HG03469 (cell line): ENCODE measurements around the gene HRC.
"Not testable (repeated sequence)": the region's sequence is repeated elsewhere in the genome, so short reads cannot be mapped to it uniquely, and the experiment has no call there.

Experiments used
- ATAC-seq: cut with Tn5 transposase; IDR thresholded peaks from one replicate; pipeline ENCODE4 v1.9.1; 2021; ENCODE audit warnings: mild to moderate bottlenecking, moderate library complexity, moderate number of reproducible peaks; ENCODE audit not compliant: unreplicated experiment

The HRC gene

DNA sequence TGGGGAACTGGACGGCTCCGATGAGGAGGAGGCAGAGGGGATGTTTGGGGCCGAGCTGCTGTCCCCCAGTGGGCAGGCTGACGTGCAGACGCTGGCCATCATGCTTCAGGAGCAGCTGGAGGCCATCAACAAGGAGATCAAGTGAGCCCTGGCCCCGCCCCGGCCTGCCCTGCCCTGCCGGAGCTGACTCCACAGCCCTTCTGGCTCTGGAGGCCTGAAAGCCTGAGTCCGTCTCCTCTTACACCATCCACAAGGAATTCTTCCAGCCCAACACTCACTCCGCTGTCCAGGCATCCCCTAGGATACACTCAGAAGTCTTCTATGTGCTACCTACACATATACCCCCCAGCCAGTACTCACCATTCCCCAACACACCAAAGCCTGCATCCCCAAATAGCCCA is 18.4 kb downstream of the HRC start:
- no peak for ATAC-seq

DNA sequence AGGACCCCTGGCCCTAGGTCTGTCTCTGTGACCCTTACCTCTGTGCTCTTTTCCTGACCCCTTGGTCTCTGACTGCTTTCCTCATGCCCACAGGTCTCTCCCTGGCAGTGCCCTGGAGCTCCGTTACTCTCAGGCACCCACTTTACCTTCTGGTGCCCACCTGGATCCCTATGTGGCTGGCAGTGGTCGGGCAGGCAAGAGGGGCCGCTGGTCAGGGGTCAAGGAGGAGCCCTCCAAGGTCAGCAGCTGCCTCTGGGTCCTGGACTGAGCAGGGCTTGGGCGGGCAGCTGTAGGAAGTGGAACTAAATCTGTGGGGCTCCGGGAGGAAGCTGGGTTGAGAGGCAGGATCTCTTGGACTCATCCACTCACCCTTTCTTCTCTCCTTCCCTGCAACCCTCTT is 19.5 kb downstream of the HRC start:
- no peak for ATAC-seq

DNA sequence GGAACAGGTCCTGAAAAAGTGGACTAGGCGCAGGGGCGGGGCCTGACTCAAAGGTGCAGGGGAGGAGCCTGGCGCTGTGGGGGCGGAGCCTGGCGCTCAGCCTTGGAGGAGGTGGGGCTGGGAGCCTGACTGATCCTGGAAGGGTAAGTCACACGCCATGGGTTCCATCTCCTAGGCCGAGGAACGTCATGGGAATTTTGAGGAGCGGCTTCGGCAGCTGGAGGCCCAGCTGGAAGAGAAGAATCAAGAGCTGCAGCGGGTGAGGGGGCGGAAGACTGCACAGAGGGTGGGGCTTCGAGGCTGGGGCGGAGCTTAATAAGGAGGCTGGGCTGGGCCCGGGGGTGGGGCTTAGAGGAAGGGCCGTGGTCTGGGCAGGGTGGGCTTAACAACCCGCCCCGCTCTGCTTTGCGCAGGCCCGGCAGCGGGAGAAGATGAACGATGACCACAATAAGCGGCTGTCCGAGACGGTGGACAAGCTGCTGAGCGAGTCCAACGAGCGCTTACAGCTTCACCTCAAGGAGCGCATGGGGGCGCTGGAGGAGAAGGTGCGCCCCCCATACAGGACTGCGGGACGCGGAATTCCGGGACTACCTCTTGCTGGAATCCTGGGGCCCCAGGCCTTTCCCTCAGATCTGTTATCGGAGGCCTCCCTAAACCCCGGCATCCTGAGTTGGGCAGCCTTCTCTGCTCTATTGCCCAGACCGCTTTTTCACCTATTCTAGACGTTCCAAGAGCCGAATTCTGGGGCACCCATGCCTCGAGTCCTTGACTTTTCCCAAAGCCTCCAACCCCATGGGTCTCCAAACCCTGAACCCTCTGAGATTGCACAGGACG is 21.4 kb downstream of the HRC start:
- ATAC-seq, result no peak

DNA sequence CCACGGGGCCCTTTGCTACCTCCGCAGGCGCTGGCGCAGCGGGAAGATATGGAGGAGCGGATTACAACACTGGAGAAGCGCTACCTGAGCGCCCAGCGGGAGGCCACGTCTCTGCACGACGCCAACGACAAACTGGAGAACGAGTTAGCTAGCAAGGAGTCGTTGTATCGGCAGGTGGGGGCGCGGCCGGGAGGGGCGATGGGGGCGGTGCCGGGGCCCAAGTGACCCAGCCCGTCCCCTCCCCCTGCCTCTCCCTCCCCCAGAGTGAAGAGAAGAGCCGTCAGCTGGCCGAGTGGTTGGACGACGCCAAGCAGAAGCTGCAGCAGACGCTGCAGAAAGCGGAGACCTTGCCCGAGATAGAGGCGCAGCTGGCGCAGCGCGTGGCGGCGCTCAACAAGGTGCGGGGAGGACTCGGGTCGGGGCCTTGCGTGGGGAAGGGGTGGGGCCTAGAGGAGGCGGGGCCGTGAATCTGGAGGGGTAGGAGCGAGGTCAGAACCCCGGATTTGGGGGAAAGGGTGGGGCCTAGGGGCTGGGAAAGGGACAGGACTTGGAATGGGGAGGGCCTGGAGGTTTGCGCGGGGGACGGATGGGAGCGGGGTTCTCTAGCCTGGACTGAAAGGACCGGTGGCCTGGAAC is 22.1 kb downstream of the HRC start:
- no peak for ATAC-seq

DNA sequence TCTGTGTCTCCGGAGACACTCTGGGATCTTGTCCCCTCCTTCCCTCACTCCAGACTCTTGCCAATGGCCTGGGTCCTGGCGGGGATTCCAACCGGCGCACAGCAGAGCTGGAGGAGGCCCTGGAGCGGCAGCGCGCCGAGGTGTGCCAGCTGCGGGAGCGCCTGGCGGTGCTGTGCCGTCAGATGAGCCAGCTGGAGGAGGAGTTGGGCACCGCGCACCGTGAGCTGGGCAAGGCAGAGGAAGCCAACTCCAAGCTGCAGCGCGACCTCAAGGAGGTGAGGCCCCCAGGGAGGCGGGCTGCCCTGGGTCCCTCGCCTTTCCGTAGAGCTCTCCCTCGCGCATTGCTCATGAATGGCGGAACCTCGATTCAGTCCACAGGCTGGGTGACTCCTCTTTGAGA is 24.9 kb downstream of the HRC start:
- ATAC-seq, result no peak

DNA sequence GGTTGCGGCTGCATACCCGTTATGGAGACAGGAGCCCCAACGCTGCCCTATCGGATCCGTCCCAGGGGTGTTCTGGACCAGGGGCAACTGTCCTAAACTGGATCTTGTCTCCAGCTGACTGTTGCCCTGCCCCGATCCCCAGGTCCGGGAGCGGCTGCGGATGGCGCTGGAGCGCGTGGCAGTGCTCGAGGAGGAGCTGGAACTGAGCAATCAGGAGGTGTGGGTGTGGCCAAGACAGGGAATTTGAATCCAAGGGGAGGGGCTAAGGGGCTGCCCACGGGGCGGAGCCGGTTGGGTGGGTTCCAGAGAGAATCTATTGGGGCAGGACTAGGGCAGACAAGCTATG is 26.0 kb downstream of the HRC start:
- ATAC-seq, result no peak

DNA sequence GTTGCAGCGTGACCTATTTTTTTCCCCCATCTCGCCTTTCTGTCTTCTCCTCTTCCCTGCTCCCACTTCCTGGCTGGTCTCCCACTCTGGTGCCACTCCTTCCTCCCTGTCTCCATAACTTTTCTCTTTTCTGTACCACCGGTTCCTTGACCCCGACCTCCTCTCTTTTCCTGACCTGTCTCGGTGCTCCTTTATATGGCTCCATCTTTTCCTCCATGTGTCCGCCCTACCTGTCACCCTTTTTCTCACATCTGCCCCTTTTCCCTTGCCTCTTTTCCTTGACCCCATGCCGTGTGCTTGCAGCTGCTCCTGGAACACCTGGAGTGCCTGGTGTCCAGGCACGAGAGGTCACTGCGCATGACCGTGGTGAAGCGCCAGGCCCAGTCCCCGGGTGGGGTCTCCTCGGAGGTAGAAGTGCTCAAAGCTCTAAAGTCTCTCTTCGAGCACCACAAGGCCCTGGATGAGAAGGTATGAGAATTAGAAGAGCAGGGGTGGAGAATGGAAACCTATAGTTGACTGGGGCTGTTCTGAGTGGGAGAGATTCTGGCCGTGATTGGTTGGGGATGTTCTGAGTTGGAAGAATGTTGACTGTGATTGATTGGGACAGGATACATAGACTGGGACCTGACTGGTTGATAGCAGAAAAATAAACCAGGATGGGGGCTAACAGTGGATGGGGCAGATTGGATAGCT is 26.5 kb downstream of the HRC start:
- no peak for ATAC-seq

DNA sequence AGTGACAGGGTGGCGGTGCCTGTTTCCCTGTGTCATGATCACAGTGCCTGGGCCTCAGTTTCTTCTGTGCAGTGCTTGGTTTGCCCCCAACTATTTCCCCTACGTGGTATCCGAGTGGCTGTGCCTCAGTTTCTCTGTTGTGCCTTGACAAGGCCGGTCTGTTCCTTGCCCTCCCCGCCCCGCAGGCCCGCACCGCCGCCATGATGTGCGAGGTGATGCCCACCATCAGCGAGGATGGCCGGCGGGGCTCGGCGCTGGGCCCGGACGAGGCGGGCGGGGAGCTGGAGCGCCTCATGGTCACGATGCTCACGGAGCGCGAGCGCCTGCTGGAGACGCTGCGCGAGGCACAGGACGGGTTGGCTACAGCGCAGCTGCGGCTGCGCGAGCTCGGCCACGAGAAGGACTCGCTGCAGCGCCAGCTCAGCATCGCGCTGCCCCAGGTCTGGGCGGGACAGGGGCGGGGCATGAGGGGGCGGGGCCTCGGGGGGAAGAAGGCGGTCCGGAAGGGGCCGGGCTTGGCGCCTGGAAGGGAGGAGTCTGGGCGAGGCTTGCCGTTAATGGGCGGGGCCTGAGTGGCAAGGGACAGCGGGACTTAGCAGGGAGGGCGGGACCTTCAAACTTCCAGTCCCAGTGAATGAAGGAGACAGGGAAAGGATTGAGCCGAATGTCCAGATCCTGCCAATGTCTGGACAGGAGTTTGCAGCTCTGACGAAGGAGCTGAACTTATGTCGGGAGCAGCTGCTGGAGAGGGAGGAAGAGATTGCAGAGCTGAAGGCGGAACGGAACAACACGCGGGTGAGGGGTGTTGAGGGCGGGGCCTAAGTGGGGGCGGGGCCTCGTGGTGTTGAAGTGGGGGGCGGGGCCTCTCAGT is 27.3 kb downstream of the HRC start:
- peak; percentile 45 for ATAC-seq

DNA sequence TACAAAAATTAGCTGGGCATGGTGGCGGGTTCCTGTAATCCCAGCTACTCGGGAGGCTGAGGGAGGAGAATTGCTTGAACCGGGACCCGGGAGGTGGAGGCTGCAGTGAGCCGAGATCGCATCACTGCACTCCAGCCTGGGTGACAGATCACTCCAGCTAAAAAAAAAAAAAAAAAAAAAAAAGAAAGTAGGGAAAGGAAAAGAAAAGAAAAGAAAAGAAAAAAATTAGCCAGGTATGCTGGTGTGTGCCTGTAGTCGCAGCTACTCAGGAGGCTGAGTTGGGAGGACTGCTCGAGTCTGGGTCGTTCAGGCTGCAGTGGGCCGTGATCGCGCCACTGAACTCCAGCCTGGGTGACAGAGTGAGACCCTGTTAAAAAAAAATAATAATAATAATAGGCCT is 28.0 kb downstream of the HRC start:
- ATAC-seq, result not testable (repeated sequence)

DNA sequence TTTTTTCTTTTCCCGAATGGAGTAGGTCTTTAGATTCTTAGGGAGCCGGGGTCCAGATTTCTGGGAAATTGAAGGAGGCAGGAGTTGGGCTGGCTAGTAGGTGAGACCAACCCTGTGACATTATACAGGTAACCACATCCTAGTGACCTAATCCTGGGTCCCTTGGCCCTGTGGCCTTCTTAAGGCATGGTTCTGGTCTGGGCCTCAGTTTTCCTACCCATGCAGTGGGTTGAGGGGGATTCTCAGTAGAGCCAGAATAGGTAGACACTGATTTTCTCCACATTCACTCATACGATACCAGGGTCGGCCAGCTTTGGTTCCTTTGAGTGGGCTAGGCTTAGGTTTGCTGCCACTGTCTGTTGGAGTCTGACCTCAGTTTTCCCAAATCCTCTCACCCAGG is 28.6 kb downstream of the HRC start:
- no peak for ATAC-seq

DNA sequence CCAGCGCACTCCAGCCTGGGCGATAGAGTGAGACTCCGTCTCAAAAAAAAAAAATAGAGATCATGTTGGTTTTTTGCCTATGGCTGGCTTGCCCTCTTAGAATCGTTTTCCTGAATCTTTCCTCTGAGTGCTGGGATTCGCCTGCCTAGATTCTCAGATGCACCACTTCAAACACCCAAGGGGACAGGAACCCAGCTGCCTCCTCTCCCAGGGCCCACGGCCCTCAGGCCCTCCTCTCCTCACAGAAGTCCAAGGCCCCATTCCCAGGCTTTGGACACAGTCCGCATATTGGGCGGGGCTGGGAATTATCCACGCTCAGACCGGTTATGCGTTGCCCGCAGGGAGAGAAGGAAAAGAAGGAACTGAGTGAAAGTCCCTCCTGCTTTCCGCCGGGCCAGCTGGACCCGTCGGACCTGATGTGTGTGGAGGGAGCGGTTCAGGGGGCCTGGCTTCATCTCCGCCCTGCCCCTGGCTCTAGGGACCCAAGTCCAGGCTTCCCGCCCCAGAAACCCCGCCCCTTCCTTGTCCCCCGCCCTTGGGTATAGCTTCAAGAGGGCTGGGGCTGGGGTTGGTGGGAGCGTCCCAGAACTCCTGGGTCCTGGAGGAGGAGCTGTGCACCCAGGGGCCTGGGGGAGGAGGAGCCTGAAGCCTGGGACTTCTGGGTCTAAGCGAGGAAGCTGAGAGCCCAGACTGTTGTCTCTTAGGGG is 30.0 kb downstream of the HRC start:
- ATAC-seq, result no peak

DNA sequence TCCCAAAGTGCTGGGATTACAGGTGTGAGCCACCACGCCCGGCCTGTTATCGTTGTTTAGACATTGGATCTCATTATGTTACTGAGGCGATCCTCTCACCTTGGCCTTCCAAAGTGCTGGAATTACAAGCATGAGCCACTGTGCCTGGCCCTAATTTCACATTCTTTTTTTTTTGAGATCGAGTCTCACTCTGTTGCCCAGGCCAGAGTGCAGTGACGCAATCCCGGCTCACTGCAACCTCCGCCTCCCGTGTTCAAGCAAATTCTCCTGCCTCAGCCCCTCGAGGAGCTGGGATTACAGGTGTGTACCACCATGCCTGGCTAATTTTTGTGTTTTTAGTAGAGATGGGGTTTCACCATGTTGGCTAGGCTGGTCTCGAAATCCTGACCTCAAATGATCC is 31.9 kb downstream of the HRC start:
- ATAC-seq, result not testable (repeated sequence)

DNA sequence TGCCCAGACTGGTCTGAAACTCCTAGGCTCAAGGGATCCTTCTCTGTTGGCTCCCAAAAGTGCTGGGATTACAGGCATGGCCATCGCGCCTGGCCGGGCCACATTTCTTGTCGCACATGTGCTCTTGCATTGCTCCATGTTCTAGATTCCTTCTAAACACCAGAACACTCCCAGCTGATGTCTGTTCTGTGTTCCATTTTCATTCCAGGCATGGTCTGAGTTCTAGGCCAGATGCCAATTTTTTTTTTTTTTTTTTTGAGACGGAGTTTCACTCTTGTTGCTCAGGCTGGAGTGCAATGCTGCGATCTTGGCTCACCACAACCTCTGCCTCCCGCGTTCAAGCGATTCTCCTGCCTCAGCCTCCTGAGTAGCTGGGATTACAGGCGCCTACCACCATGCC is 33.4 kb downstream of the HRC start:
- ATAC-seq, result not testable (repeated sequence)

DNA sequence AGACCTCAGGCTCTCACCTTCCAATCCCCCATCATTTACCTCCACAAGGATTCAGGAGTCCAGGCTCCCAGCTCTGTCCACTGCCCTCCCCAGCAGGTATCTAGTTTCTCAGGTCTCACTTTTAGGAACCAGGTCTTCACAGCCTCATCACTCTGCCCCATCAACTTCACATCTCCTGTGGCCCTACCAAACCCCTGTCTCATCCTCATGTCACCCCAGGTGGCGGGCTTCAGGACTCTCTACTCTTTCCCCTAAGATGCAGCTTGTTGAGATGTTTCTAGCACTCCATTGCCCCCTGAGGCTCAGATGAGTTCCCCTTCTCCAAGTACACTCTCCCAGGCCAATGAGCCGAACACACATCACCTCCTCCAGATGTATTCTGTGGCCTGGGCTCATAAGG is 34.3 kb downstream of the HRC start:
- ATAC-seq, result no peak

DNA sequence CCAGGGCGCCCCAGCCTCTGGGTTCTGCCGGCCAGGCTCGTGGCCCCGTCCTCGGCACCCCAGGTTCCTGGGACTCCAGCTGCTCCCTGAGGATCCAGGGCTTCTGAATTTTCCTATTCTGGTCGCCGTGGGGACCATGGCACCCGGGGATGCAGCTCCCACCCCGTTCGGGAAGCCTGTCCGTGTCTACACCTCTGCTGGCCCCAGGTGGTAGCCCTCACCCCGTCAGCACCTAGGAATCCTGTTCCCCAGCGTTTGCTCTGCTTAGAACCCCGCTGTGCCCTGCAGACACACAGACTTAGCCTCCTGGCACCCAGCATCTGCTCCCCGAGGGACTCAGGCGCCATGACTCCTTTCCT is 34.9 kb downstream of the HRC start:
- ATAC-seq, result no peak

DNA sequence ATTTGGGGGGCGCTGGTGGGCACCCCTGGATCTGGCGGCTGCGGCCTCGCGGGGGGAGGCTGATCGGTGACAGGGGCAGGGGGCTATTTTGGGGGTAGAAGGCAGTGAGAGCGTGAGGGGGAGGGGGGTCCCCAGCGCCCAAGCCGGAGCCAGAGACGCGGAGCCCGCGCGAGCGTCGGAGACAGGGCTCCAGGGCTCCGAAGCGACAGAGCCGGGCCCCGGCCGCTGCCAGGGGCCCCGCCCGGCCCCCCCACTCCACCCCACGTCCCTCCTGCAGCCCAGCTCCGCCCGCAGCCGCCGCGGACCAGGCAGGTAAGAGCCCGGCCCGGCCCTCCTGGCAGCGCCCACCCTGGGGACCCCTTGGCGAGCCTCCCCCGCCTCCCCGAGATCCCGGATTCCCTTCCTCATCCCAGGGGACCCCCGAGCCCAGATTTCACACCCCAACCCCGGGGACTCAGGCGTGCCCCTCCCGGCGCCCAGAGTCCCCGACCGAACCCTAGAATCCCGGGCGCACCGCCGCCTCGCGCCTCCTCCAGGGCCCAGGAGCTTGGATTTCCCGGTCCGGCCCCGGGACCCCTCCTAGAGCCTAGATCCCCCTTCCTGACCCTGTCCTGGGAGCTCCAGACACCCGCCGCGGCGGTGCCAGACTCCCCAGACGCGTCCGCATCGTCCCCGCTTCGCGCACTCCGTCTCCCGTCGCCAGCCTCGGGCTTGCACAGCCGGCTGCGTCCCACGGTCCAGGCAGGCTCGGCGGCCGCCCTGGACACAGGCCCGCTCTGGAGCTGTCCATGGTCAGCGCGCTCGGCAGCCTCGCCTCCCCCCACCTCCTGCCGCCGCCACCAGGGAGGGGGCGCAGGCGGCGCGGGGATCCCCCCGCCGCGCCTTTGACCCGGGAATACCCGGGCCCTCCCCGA is 35.5 kb downstream of the HRC start, which contains the start of gene PPFIA3:
TSS of gene PPFIA3 (plus strand) at position 134 of the 914 bp plus-strand sequence. CDS start 8,330 bp downstream, outside the sequence.
- ATAC-seq, result no peak

DNA sequence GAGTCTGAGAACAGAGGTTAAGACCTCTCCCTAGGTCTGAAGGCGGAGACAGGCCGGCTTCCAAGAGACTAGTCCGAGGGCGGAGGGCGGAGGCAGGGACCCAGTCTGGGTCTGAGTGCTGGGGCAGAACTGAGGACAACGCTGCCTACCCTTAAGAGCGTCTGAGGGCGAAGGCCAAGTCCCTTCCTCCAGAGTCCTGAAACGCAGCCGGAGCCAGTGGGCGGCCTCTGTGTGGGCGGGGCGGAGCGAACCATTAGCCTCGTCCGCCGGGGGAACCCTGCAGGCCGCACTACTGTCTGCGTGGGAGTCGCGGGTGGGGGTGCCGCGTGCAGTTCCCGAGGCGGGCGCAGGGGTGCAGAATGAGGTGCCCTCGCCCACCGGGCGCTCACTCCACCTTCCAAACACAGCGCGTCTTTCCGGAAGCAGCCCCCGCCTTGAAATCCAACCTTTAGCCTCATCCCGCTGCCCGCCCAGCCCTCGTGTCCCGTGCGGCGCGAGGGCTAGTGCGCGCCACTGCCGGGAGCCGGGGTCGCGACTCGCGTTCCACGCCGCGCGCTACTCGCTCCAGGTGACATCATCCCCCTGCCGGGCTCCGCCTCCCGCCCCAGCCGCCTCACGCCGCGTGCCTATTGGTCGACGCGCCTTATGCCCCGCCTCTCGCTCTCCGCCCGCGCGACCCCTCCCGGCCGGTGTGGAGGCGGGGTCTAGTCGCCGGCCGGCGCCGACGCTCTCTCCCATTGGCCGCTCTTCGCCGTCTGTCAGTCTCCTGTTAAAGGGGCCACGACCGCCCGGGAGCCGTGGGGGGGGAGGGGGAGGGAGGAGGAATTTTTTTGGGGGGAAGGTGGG is 36.4 kb downstream of the HRC start, which contains the start of gene C19orf73:
TSS of gene C19orf73 (minus strand) at position 579 of the 846 bp plus-strand sequence. CDS start at position 458, 121 bp downstream.
- peak; percentile 52 for ATAC-seq
